ENCODE measurements around the gene FER.

FER gene

GRCh38 chr5:108703313-108703712 lies 44.4 kb upstream of the FER start:
- H3K4me2 ChIP-seq (ENCODE audit: low read length): no peak overlapping the region
- no peaks in the 10 kb centered on the region for H4K20me1 ChIP-seq (ENCODE audit: insufficient read depth, low read length)
- H3K9me3 ChIP-seq (ENCODE audit: insufficient read depth, low read length): no peaks in the 10 kb centered on the region
- no peak overlapping the region for H3K4me3 ChIP-seq (ENCODE audit: low read length)
- no peaks in the 10 kb centered on the region for H3K36me3 ChIP-seq (replicated peaks; ENCODE audit: low read depth, low read length)
- H3K9ac ChIP-seq (ENCODE audit: low read length): no peak overlapping the region
- no peaks in the 10 kb centered on the region for H3K4me1 ChIP-seq (ENCODE audit: low read length)
- no peak overlapping the region for H2AFZ ChIP-seq (ENCODE audit: low read depth, low read length)
- no peak overlapping the region for H3K27ac ChIP-seq (ENCODE audit: low read length)
- no peaks in the 10 kb centered on the region for H3K27me3 ChIP-seq (ENCODE audit: low read depth, low read length)
- TF ChIP-seq EZH2phosphoT487 (IDR thresholded peaks at IDR 0.05; ENCODE audit: low read depth) (no peak), CTCF (IDR thresholded peaks at IDR 0.05; ENCODE audit: low read depth, low read length) (no peak)
- no peaks in the 10 kb centered on the region for H3K79me2 ChIP-seq (ENCODE audit: low read length)

GRCh38 chr5:108707141-108707540 lies 40.6 kb upstream of the FER start:
- H4K20me1 ChIP-seq (ENCODE audit: insufficient read depth, low read length): no peaks in the 10 kb centered on the region
- H3K9ac ChIP-seq (ENCODE audit: low read length): no peak overlapping the region
- no peaks in the 10 kb centered on the region for H3K27me3 ChIP-seq (ENCODE audit: low read depth, low read length)
- no peak overlapping the region for H3K4me3 ChIP-seq (ENCODE audit: low read length)
- no peaks in the 10 kb centered on the region for H3K9me3 ChIP-seq (ENCODE audit: insufficient read depth, low read length)
- H2AFZ ChIP-seq (ENCODE audit: low read depth, low read length): no peak overlapping the region
- no peak overlapping the region for H3K27ac ChIP-seq (ENCODE audit: low read length)
- H3K36me3 ChIP-seq (replicated peaks; ENCODE audit: low read depth, low read length): no peaks in the 10 kb centered on the region
- TF ChIP-seq EZH2phosphoT487 (IDR thresholded peaks at IDR 0.05; ENCODE audit: low read depth) (no peak), CTCF (IDR thresholded peaks at IDR 0.05; ENCODE audit: low read depth, low read length) (no peak)
- no peak overlapping the region for H3K4me2 ChIP-seq (ENCODE audit: low read length)
- no peaks in the 10 kb centered on the region for H3K79me2 ChIP-seq (ENCODE audit: low read length)
- no peaks in the 10 kb centered on the region for H3K4me1 ChIP-seq (ENCODE audit: low read length)

- Histone ChIP-seq H4K20me1 (ENCODE audit: insufficient read depth, low read length) (no peaks in the 10 kb centered on the region), H3K27me3 (ENCODE audit: low read depth, low read length) (peaks cover 3% of the 10 kb centered on the region; the same call in 1 of the 2 replicates), H3K9me3 (ENCODE audit: insufficient read depth, low read length) (no peaks in the 10 kb centered on the region), H3K36me3 (replicated peaks; ENCODE audit: low read depth, low read length) (no peaks in the 10 kb centered on the region), H3K9ac (ENCODE audit: low read length) (no peak overlapping the region), H3K4me2 (ENCODE audit: low read length) (no peak overlapping the region), H2AFZ (ENCODE audit: low read depth, low read length) (no peak overlapping the region), H3K27ac (ENCODE audit: low read length) (no peak overlapping the region), H3K79me2 (ENCODE audit: low read length) (no peaks in the 10 kb centered on the region), H3K4me1 (ENCODE audit: low read length) (no peaks in the 10 kb centered on the region), H3K4me3 (ENCODE audit: low read length) (no peak overlapping the region)
- TF ChIP-seq EZH2phosphoT487 (IDR thresholded peaks at IDR 0.05; ENCODE audit: low read depth) (no peak), CTCF (IDR thresholded peaks at IDR 0.05; ENCODE audit: low read depth, low read length) (no peak)
Measured at GRCh38 chr5:108711898-108712297, 35.8 kb upstream of the FER start.

GRCh38 chr5:108715408-108715807 lies 32.3 kb upstream of the FER start:
- 0 out of 2 replicates have a peak, but pooled peaks cover 3% of the 10 kb centered on the region for H4K20me1 ChIP-seq (ENCODE audit: insufficient read depth, low read length)
- no peak overlapping the region for H2AFZ ChIP-seq (ENCODE audit: low read depth, low read length)
- H3K4me3 ChIP-seq (ENCODE audit: low read length): no peak overlapping the region
- H3K9me3 ChIP-seq (ENCODE audit: insufficient read depth, low read length): no peaks in the 10 kb centered on the region
- H3K4me1 ChIP-seq (ENCODE audit: low read length): peaks cover 7% of the 10 kb centered on the region
- no peaks in the 10 kb centered on the region for H3K79me2 ChIP-seq (ENCODE audit: low read length)
- H3K9ac ChIP-seq (ENCODE audit: low read length): no peak overlapping the region
- peaks cover 7% of the 10 kb centered on the region; the same call in 1 of the 2 replicates for H3K27me3 ChIP-seq (ENCODE audit: low read depth, low read length)
- no peak overlapping the region for H3K4me2 ChIP-seq (ENCODE audit: low read length)
- TF ChIP-seq CTCF (IDR thresholded peaks at IDR 0.05; ENCODE audit: low read depth, low read length): no peak
- no peak for TF ChIP-seq EZH2phosphoT487 (IDR thresholded peaks at IDR 0.05; ENCODE audit: low read depth)
- H3K36me3 ChIP-seq (replicated peaks; ENCODE audit: low read depth, low read length): no peaks in the 10 kb centered on the region
- H3K27ac ChIP-seq (ENCODE audit: low read length): no peak overlapping the region
